A549 (cell line): ENCODE results near the gene RALA. TPM values are rescaled to one million over a fixed set of nuclear protein-coding genes. Genes with fewer than 3 reads are reported as not detected.

Source experiments
- ATAC-seq, 2 experiments: fragments of 200-7000 bp in 1 of 2; fragments of >200 bp in 1 of 2; cut with Nextera tagmentation in 1 of 2; cut with Tn5 transposase in 1 of 2; 3 replicates each; pipeline versions ENCODE4 v1.8.0 to v1.9.1; 2018 to 2020; ENCODE audit warnings: mild to moderate bottlenecking in 1 of 2, moderate library complexity in 1 of 2
- CTCF ChIA-PET: fragments of 300-600 bp; sonication (Branson Sonifier 250); formaldehyde crosslinking; extraction: SDS; loops from one replicate; lab custom pipeline; 2021; ENCODE audit warnings: antibody characterized with exemption, inconsistent platforms; lab: Yijun Ruan, JAX
- POLR2A ChIA-PET: fragments of 350-600 bp; formaldehyde crosslinking; extraction: SDS; loops from one replicate; lab custom pipeline; 2021; ENCODE audit warnings: antibody characterized with exemption, inconsistent platforms; lab: Yijun Ruan, JAX
- DNase-seq, 2 experiments: peaks; one replicate each; pipeline versions ENCODE4 v3.0.0 to v3.0.0-alpha.2; 2011 to 2016; ENCODE audit warnings: low read depth in 1 of 2, low spot score in 1 of 2
- FAIRE-seq: peaks from 2 replicates; lab custom pipeline; 2011; peaks lifted over from hg19 to GRCh38; lab: Jason Lieb, UNC
- H3K27ac ChIP-seq, 2 experiments: fragments of >200 bp; sonication (Bioruptor Twin); formaldehyde crosslinking; 3 replicates each; pipeline ENCODE4 v1.5.1; 2016 to 2017
- H3K4me1 ChIP-seq: fragments of >200 bp; sonication (Bioruptor Twin); formaldehyde crosslinking; 3 replicates; pipeline ENCODE4 v1.6.1; 2016
- H3K4me2 ChIP-seq: fragments of >200 bp; sonication (Bioruptor Twin); formaldehyde crosslinking; 3 replicates; pipeline ENCODE4 v1.6.1; 2016
- H3K4me3 ChIP-seq: fragments of >200 bp; sonication (Bioruptor Twin); formaldehyde crosslinking; 3 replicates; pipeline ENCODE4 v1.5.1; 2016
- H3K9me3 ChIP-seq: fragments of >200 bp; sonication (Bioruptor Twin); formaldehyde crosslinking; 3 replicates; pipeline ENCODE4 v1.6.1; 2016
- BCL3 ChIP-seq: fragments of >200 bp; sonication (Bioruptor Twin); formaldehyde crosslinking; IDR thresholded peaks from 3 replicates; pipeline ENCODE4 v1.6.1; 2016
- EHF ChIP-seq: fragments of 250-450 bp; sonication (Bioruptor Pico); IDR thresholded peaks from 2 replicates; pipeline ENCODE4 v1.5.0; 2020; ENCODE audit warnings: mild to moderate bottlenecking
- ESRRA ChIP-seq: fragments of 150-350 bp; IDR thresholded peaks from 2 replicates; pipeline ENCODE4 v1.6.1; 2014; ENCODE audit warnings: mild to moderate bottlenecking, low read length, borderline replicate concordance
- FOSB ChIP-seq: fragments of 250-450 bp; sonication (Bioruptor Pico); IDR thresholded peaks from 2 replicates; pipeline ENCODE4 v1.5.0; 2020; ENCODE audit warnings: mild to moderate bottlenecking, moderate library complexity
- FOSL2 ChIP-seq, 2 experiments: fragments of 450-650 bp in 1 of 2; fragments of >200 bp in 1 of 2; sonication (Bioruptor Twin) in 1 of 2; formaldehyde crosslinking; IDR thresholded peaks; 2 replicates each; pipeline versions ENCODE4 v1.5.0 to v1.6.1; 2016 to 2020; ENCODE audit warnings: mild to moderate bottlenecking in 1 of 2, moderate library complexity in 1 of 2
- FOXS1 ChIP-seq: fragments of 250-450 bp; sonication (Bioruptor Pico); IDR thresholded peaks from 2 replicates; pipeline ENCODE4 v1.5.0; 2020; ENCODE audit warnings: mild to moderate bottlenecking, moderate library complexity
- HDAC2 ChIP-seq: fragments of 200-600 bp; sonication (generic); IDR thresholded peaks from 2 replicates; pipeline ENCODE4 v1.6.1; 2016
- HES2 ChIP-seq: fragments of >200 bp; sonication (Bioruptor Twin); formaldehyde crosslinking; IDR thresholded peaks from 2 replicates; pipeline ENCODE4 v1.6.1; 2016
- HMGXB4 ChIP-seq: fragments of 250-450 bp; sonication (Bioruptor Pico); IDR thresholded peaks from 2 replicates; pipeline ENCODE4 v1.5.0; 2021; ENCODE audit warnings: mild to moderate bottlenecking, moderate library complexity, borderline replicate concordance
- HOXB13 ChIP-seq: fragments of 250-450 bp; sonication (Bioruptor Pico); IDR thresholded peaks from 2 replicates; pipeline ENCODE4 v1.5.0; 2020; ENCODE audit warnings: low read depth, mild to moderate bottlenecking, moderate library complexity
- HOXB5 ChIP-seq: fragments of 250-450 bp; sonication (Bioruptor Pico); IDR thresholded peaks from 2 replicates; pipeline ENCODE4 v1.5.0; 2020; ENCODE audit warnings: mild to moderate bottlenecking, moderate library complexity
- JUN ChIP-seq, 2 experiments: fragments of >200 bp; sonication (Bioruptor Twin); formaldehyde crosslinking; IDR thresholded peaks; 2 replicates in 1 of 2; 3 replicates in 1 of 2; pipeline ENCODE4 v1.6.1; 2016 to 2017
- JUNB ChIP-seq: fragments of >200 bp; sonication (Bioruptor Twin); formaldehyde crosslinking; IDR thresholded peaks from 2 replicates; pipeline ENCODE4 v1.6.1; 2016
- MYC ChIP-seq: IDR thresholded peaks from 2 replicates; pipeline ENCODE4 v1.6.1; 2012; ENCODE audit warnings: mild to moderate bottlenecking, inconsistent platforms, low read length, improper control_type of control experiment, borderline replicate concordance
- NFE2L2 ChIP-seq: fragments of 150-350 bp; conservative IDR thresholded peaks from 2 replicates; pipeline ENCODE4 v1.6.1; 2014; ENCODE audit warnings: low read length
- NPAS2 ChIP-seq: fragments of 250-450 bp; sonication (Bioruptor Pico); IDR thresholded peaks from 2 replicates; pipeline ENCODE4 v1.8.0; 2022; ENCODE audit warnings: mild to moderate bottlenecking, moderate library complexity, borderline replicate concordance
- NR3C1 ChIP-seq: fragments of >200 bp; sonication (Bioruptor Twin); formaldehyde crosslinking; IDR thresholded peaks from 3 replicates; pipeline ENCODE4 v1.6.1; 2017
- POLR2AphosphoS2 ChIP-seq: conservative IDR thresholded peaks from 2 replicates; pipeline ENCODE4 v1.6.1; 2012; ENCODE audit warnings: low read length, improper control_type of control experiment, inconsistent platforms
- RARB ChIP-seq: fragments of 250-450 bp; sonication (Bioruptor Pico); IDR thresholded peaks from 2 replicates; pipeline ENCODE4 v1.8.0; 2021; ENCODE audit warnings: mild to moderate bottlenecking, moderate library complexity
- RCOR1 ChIP-seq: fragments of 150-350 bp; IDR thresholded peaks from 2 replicates; pipeline ENCODE4 v1.6.1; 2014; ENCODE audit warnings: antibody characterized with exemption, low read length, low read depth
- RFX5 ChIP-seq: fragments of 450-650 bp; IDR thresholded peaks from 2 replicates; pipeline ENCODE4 v1.7.1; 2014; ENCODE audit warnings: antibody characterized with exemption, mild to moderate bottlenecking, moderate library complexity
- RNF2 ChIP-seq: fragments of 200-600 bp; sonication (generic); IDR thresholded peaks from 2 replicates; pipeline ENCODE4 v1.6.1; 2016; ENCODE audit warnings: low read depth, mild to moderate bottlenecking, antibody characterized with exemption, moderate library complexity, borderline replicate concordance
- SMC3 ChIP-seq: fragments of >200 bp; sonication (Bioruptor Twin); formaldehyde crosslinking; IDR thresholded peaks from 3 replicates; pipeline ENCODE4 v1.6.1; 2018; ENCODE audit warnings: inconsistent platforms
- TFCP2L1 ChIP-seq: fragments of 250-450 bp; sonication (Bioruptor Pico); IDR thresholded peaks from 2 replicates; pipeline ENCODE4 v1.5.0; 2021; ENCODE audit warnings: mild to moderate bottlenecking
- ZC3H11A ChIP-seq: fragments of 450-650 bp; IDR thresholded peaks from 2 replicates; pipeline ENCODE4 v1.6.1; 2014; ENCODE audit warnings: antibody characterized with exemption, mild to moderate bottlenecking
- ZSCAN20 ChIP-seq: fragments of 250-450 bp; sonication (Bioruptor Pico); IDR thresholded peaks from 2 replicates; pipeline ENCODE4 v1.8.0; 2022; ENCODE audit warnings: mild to moderate bottlenecking, moderate library complexity
- whole genome bisulfite sequencing: methylation state at CpG from one replicate; pipeline ENCODE4 v1.1.6; 2017; ENCODE audit errors: missing lambda C conversion rate; 5-methylcytosine and 5-hydroxymethylcytosine counted together
- polyA plus RNA-seq, 4 experiments: library from polyadenylated mRNA; depleted of rRNA in 3 of 4; stranded (reverse); fragments of >200 nt; fragmentation: RNase III in 1 of 4; extraction: RNeasy Plus Mini Kit Qiagen cat#74134 plus additional on column Dnase treatment in 1 of 4; gene quantifications; 2 replicates in 3 of 4; 3 replicates in 1 of 4; pipeline ENCODE4 v1.2.3, GENCODE V29; 2011 to 2017
- TF ChIP-seq, protein P1 (sequence below): fragments of >200 bp; sonication (Bioruptor Twin); formaldehyde crosslinking; IDR thresholded peaks from 3 replicates; pipeline ENCODE4 v1.5.1; 2016
- TF ChIP-seq, protein P2 (sequence below): fragments of 150-350 bp; IDR thresholded peaks from 2 replicates; pipeline ENCODE4 v1.6.1; 2014; ENCODE audit warnings: low read depth, mild to moderate bottlenecking, low read length
- TF ChIP-seq, protein P3 (sequence below): fragments of 450-650 bp; IDR thresholded peaks from 2 replicates; pipeline ENCODE4 v1.6.1; 2014; ENCODE audit warnings: antibody characterized with exemption

RALA gene
- polyA plus RNA-seq, 2 of the 4 experiments (the other 2 are of a cell fraction), result 30.1 to 43.7 TPM

DNA sequence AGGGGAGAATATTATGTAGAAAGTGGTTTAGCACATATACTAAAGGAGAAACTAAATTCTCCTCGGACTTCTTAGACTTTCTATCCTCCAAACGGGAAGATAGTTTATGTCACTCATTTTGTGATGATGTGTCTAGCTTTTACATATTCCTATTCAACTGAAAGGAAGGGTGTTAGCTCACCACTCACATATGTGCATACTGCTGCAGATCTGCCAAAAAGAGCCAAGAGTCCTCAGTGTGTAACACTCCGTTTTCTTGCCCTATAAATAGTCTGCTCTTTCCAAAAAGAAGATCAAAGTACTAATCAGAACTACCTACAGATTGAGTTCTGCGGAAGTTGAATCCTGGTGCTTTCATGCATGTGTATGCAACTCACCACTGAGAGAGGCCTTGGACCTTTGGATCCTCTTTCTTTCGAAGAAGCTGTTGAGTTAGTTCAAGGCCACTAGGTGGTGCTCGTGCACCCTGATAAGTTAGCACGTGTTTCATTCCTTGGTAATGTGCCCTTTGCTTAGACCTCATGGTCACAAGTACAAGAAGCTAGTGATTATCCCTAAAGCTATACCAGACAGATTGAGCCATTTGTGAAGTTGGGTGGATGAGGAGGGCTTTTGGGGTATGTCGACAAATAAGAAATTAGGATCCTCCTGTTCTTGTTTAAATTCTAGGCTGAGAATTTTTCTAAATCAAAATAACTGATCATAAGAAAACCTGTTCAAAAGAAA is 43.1 kb upstream of the RALA start (continued):
- TF ChIP-seq, protein P1, sequence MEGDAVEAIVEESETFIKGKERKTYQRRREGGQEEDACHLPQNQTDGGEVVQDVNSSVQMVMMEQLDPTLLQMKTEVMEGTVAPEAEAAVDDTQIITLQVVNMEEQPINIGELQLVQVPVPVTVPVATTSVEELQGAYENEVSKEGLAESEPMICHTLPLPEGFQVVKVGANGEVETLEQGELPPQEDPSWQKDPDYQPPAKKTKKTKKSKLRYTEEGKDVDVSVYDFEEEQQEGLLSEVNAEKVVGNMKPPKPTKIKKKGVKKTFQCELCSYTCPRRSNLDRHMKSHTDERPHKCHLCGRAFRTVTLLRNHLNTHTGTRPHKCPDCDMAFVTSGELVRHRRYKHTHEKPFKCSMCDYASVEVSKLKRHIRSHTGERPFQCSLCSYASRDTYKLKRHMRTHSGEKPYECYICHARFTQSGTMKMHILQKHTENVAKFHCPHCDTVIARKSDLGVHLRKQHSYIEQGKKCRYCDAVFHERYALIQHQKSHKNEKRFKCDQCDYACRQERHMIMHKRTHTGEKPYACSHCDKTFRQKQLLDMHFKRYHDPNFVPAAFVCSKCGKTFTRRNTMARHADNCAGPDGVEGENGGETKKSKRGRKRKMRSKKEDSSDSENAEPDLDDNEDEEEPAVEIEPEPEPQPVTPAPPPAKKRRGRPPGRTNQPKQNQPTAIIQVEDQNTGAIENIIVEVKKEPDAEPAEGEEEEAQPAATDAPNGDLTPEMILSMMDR, result peak; percentile 89
- TF ChIP-seq FOSB, result no peak
- TF ChIP-seq FOXS1 (CRISPR knock-in tag), result no peak
- TF ChIP-seq MYC, result peak; percentile 96
- no peak for TF ChIP-seq HES2
- TF ChIP-seq, all 56 proteins: peak for 6

GRCh38 chr7:39582536-39582935 is 40.8 kb upstream of the RALA start:
- FAIRE-seq, result no peak
- Histone ChIP-seq H3K9me3 (no peaks in the 10 kb centered on the region), H3K4me2 (no peak overlapping the region), H3K4me3 (no peak overlapping the region), H3K27ac (no peak overlapping the region), H3K4me1 (no peaks in the 10 kb centered on the region)
- POLR2A ChIA-PET, result interaction anchor here (3.6 kb wide), 1 partner anchor 41 kb away, joined by 17 read pairs; the partner anchor contains the start of gene RALA
- WGBS, result 83% methylated on average over 2 of the region's 2 CpGs
- no peak for ATAC-seq
- CTCF ChIA-PET, result interaction anchor here (0.8 to 11.1 kb wide), 5 partner anchors 12 to 166 kb away, joined by 3 to 371 read pairs (median 4); partner anchors contain the start of gene RALA
- no peak for DNase-seq
- TF ChIP-seq TFCP2L1 (CRISPR knock-in tag) (no peak), EHF (no peak), RCOR1 (no peak), ZSCAN20 (CRISPR knock-in tag) (no peak), RFX5 (no peak), FOXS1 (CRISPR knock-in tag) (no peak), HOXB5 (no peak), JUNB (no peak), SMC3 (no peak), HDAC2 (no peak), HOXB13 (CRISPR knock-in tag) (no peak), NR3C1 (no peak)

DNA sequence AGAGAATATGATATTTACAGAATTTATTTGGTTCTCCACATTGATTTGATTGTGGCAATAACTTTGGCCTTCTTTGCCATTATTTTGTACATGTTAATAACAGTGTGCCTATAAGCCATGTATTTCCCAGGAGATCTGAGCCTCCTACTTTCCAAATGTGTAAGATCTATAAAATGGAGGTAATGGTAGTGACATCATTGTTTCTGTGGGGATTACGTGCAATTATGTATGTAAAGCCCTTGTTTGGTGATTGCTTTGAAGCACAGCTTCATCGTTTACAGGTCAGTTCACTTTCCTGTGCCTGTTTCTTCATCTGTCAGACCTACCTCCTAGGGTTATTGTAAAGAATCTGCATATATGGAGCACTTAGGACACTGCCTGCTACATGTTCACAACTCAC is 39.8 kb upstream of the RALA start:
- ATAC-seq, result no peak
- TF ChIP-seq, protein P2, sequence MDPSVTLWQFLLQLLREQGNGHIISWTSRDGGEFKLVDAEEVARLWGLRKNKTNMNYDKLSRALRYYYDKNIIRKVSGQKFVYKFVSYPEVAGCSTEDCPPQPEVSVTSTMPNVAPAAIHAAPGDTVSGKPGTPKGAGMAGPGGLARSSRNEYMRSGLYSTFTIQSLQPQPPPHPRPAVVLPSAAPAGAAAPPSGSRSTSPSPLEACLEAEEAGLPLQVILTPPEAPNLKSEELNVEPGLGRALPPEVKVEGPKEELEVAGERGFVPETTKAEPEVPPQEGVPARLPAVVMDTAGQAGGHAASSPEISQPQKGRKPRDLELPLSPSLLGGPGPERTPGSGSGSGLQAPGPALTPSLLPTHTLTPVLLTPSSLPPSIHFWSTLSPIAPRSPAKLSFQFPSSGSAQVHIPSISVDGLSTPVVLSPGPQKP, result no peak
- TF ChIP-seq BCL3, result no peak
- TF ChIP-seq, protein P3, sequence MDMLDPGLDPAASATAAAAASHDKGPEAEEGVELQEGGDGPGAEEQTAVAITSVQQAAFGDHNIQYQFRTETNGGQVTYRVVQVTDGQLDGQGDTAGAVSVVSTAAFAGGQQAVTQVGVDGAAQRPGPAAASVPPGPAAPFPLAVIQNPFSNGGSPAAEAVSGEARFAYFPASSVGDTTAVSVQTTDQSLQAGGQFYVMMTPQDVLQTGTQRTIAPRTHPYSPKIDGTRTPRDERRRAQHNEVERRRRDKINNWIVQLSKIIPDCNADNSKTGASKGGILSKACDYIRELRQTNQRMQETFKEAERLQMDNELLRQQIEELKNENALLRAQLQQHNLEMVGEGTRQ, result no peak
- no peak for TF ChIP-seq NFE2L2
- TF ChIP-seq FOSL2 (IDR thresholded peaks at IDR 0.05), result no peak
- no peak for TF ChIP-seq FOSL2 (CRISPR knock-in tag; IDR thresholded peaks at IDR 0.05)
- TF ChIP-seq POLR2AphosphoS2, result no peak
- no peak for TF ChIP-seq JUN (IDR thresholded peaks at IDR 0.05)
- TF ChIP-seq ESRRA, result no peak
- TF ChIP-seq NPAS2 (CRISPR knock-in tag), result no peak
- TF ChIP-seq HMGXB4 (CRISPR knock-in tag), result no peak
- no peak for TF ChIP-seq ZC3H11A
- TF ChIP-seq ZSCAN20 (CRISPR knock-in tag), result no peak
- no peak for TF ChIP-seq RNF2
- TF ChIP-seq HDAC2, result no peak
- TF ChIP-seq RARB (CRISPR knock-in tag), result no peak

More for the DNA sequence above, 39.8 kb upstream of the RALA start:
- Histone ChIP-seq H3K4me2 (no peak overlapping the region), H3K4me3 (no peak overlapping the region), H3K9me3 (no peaks in the 10 kb centered on the region), H3K27ac (no peak overlapping the region), H3K4me1 (peaks cover 4% of the 10 kb centered on the region; the same call in 2 of the 3 replicates)
- ChIA-PET POLR2A (no interaction called here), CTCF (interaction anchor here (11.1 kb wide), 1 partner anchor 165 kb away, joined by 371 read pairs; no protein-coding TSS in a partner anchor)
- DNase-seq, result no peak
- WGBS, result 47% methylated on average over 2 of the region's 2 CpGs
- FAIRE-seq, result no peak
